Hepatocyte (in vitro differentiated cells): ENCODE results near the gene CSNK1D. TPM values are rescaled to one million over a fixed set of nuclear protein-coding genes. Genes with fewer than 3 reads are reported as not detected.

Source experiments
- DNase-seq: peaks from one replicate; pipeline ENCODE4 v3.0.0-alpha.2; 2016; ENCODE audit warnings: low spot score
- H2AFZ ChIP-seq: fragments of 200-600 bp; sonication (generic); 2 replicates; pipeline ENCODE4 v1.6.0; 2016; ENCODE audit warnings: antibody characterized with exemption, mild to moderate bottlenecking
- H3K27ac ChIP-seq: fragments of 200-600 bp; sonication (generic); 2 replicates; pipeline ENCODE4 v1.5.1; 2016; ENCODE audit warnings: mild to moderate bottlenecking
- H3K27me3 ChIP-seq: fragments of 200-600 bp; sonication (generic); 2 replicates; pipeline ENCODE4 v1.6.1; 2016
- H3K36me3 ChIP-seq: fragments of 200-600 bp; sonication (generic); replicated peaks from 2 replicates; pipeline ENCODE4 v1.5.1; 2016; ENCODE audit warnings: low read depth; ENCODE audit not compliant: insufficient read depth
- H3K4me1 ChIP-seq: fragments of 200-600 bp; sonication (generic); 2 replicates; pipeline ENCODE4 v1.5.1; 2016; ENCODE audit warnings: mild to moderate bottlenecking, moderate library complexity; ENCODE audit not compliant: insufficient read depth
- H3K4me2 ChIP-seq: fragments of 200-600 bp; sonication (generic); 2 replicates; pipeline ENCODE4 v1.6.0; 2016
- H3K4me3 ChIP-seq: fragments of 200-600 bp; sonication (generic); 2 replicates; pipeline ENCODE4 v1.5.1; 2016; ENCODE audit warnings: mild to moderate bottlenecking
- H3K79me2 ChIP-seq: fragments of 200-600 bp; sonication (generic); 2 replicates; pipeline ENCODE4 v1.6.0; 2017; ENCODE audit warnings: mild to moderate bottlenecking
- H3K9me2 ChIP-seq: fragments of 200-600 bp; sonication (generic); replicated peaks from 2 replicates; pipeline ENCODE4 v1.6.0; 2017; ENCODE audit warnings: mild to moderate bottlenecking; ENCODE audit not compliant: insufficient read depth
- H3K9me3 ChIP-seq: fragments of 200-600 bp; sonication (generic); 2 replicates; pipeline ENCODE4 v1.5.1; 2016; ENCODE audit warnings: low read depth, mild to moderate bottlenecking
- H4K20me1 ChIP-seq: fragments of 200-600 bp; sonication (generic); 2 replicates; pipeline ENCODE4 v1.6.0; 2016; ENCODE audit warnings: mild to moderate bottlenecking; ENCODE audit not compliant: insufficient read depth, poor library complexity, severe bottlenecking
- EZH2 ChIP-seq: fragments of 200-600 bp; sonication (generic); IDR thresholded peaks from 2 replicates; pipeline ENCODE4 v1.6.1; 2016; ENCODE audit warnings: antibody characterized with exemption, mild to moderate bottlenecking, borderline replicate concordance
- EZH2phosphoT487 ChIP-seq: fragments of 200-600 bp; sonication (generic); IDR thresholded peaks from one replicate; pipeline ENCODE4 v1.6.1; 2018; ENCODE audit warnings: antibody characterized with exemption, mild to moderate bottlenecking, low read depth, moderate library complexity; ENCODE audit not compliant: unreplicated experiment, severe bottlenecking
- WGBS: methylation state at CpG from one replicate; pipeline ENCODE4 v1.1.6; 2016; ENCODE audit warnings: low lambda C conversion rate; ENCODE audit errors: missing lambda C conversion rate; 5-methylcytosine and 5-hydroxymethylcytosine counted together
- polyA plus RNA-seq: library from polyadenylated mRNA; unstranded; fragments of >200 nt; fragmentation: Nextera tagmentation; extraction: Ambion mirVana; gene quantifications from 2 replicates; pipeline ENCODE4 v1.2.1, GENCODE V29; 2016
- total RNA-seq: library from RNA; depleted of rRNA; stranded (reverse); fragments of >200 nt; gene quantifications from 2 replicates; pipeline ENCODE4 v1.2.3, GENCODE V29; 2014
- TF ChIP-seq, protein P1 (sequence below): fragments of 200-600 bp; sonication (generic); IDR thresholded peaks from 2 replicates; pipeline ENCODE4 v1.5.1; 2016; ENCODE audit warnings: antibody characterized with exemption, mild to moderate bottlenecking; ENCODE audit not compliant: poor library complexity

Gene CSNK1D
- total and polyA plus RNA-seq, 2 experiments from 2014 or later = 72.5 to 152 TPM

DNA sequence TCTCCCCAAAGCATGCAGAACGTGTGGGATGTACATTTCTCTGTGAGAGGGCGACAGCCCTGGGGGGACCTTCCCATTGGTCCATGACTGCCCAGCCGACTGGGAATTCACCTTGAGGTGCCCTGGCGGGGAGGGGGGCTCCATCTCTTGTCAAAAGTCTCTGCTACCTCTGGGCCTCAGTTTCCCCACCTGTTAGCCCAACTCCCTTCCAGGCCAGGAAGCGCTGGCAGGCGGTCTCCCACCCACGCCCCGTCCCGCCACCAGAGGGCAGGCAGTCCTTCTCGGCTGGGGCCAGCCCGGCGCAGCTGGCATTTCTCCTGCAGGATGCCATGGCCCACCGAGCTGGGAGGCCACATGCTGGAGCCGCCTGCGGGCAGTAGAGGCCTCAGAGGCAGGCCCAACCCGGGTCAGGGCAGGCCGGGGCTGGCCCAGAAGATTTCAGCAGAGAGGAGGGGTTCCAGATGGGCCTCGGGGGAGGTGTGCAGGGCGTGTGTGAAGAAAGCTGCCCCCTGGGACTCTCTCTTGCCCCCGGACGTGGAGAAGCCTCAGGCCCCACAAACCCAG, 27.3 kb upstream of the CSNK1D start:
- no peak overlapping the region for H3K4me2 ChIP-seq
- WGBS = 60% methylated on average over 20 of the region's 21 CpGs
- peak; percentile 76 for DNase-seq

DNA sequence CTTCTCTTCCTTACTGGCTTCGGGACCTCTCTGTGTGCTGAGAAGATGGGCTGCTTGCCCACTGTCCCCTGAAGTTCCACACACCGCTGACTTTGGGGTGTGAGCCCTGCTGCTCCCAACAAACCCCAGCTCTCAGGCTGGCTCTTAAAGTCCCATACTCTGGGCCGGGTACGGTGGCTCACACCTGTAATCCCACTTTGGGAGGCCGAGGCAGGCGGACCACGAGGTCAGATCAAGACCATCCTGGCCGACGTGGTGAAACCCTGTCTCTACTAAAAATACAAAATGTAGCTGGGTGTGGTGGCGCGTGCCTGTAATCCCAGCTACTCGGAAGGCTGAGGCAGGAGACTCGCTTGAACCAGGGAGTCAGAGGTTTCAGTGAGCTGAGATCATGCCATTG, 26.7 kb upstream of the CSNK1D start:
- Histone ChIP-seq H3K9me3 (no peaks in the 10 kb centered on the region), H2AFZ (no peak overlapping the region), H3K4me2 (no peak overlapping the region), H3K4me3 (no peak overlapping the region), H3K79me2 (no peaks in the 10 kb centered on the region), H3K36me3 (no peaks in the 10 kb centered on the region), H3K4me1 (peaks cover 61% of the 10 kb centered on the region), H3K27ac (no peak overlapping the region), H4K20me1 (no peaks in the 10 kb centered on the region), H3K27me3 (no peaks in the 10 kb centered on the region), H3K9me2 (no peaks in the 10 kb centered on the region)
- TF ChIP-seq, protein P1, sequence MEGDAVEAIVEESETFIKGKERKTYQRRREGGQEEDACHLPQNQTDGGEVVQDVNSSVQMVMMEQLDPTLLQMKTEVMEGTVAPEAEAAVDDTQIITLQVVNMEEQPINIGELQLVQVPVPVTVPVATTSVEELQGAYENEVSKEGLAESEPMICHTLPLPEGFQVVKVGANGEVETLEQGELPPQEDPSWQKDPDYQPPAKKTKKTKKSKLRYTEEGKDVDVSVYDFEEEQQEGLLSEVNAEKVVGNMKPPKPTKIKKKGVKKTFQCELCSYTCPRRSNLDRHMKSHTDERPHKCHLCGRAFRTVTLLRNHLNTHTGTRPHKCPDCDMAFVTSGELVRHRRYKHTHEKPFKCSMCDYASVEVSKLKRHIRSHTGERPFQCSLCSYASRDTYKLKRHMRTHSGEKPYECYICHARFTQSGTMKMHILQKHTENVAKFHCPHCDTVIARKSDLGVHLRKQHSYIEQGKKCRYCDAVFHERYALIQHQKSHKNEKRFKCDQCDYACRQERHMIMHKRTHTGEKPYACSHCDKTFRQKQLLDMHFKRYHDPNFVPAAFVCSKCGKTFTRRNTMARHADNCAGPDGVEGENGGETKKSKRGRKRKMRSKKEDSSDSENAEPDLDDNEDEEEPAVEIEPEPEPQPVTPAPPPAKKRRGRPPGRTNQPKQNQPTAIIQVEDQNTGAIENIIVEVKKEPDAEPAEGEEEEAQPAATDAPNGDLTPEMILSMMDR = no peak
- no peak for TF ChIP-seq EZH2phosphoT487
- TF ChIP-seq EZH2 = no peak
- DNase-seq = no peak
- 97% methylated on average over 13 of the region's 13 CpGs for WGBS

More for the DNA sequence above, 27.3 kb upstream of the CSNK1D start:
- Histone ChIP-seq H3K4me1 (peaks cover 60% of the 10 kb centered on the region), H3K9me3 (no peaks in the 10 kb centered on the region), H3K4me3 (no peak overlapping the region), H2AFZ (no peak overlapping the region), H3K79me2 (no peaks in the 10 kb centered on the region), H3K36me3 (no peaks in the 10 kb centered on the region), H4K20me1 (no peaks in the 10 kb centered on the region), H3K27me3 (no peaks in the 10 kb centered on the region), H3K27ac (no peak overlapping the region), H3K9me2 (no peaks in the 10 kb centered on the region)
- TF ChIP-seq EZH2 (no peak), EZH2phosphoT487 (no peak)
- TF ChIP-seq, protein P1 = peak; percentile 62

DNA sequence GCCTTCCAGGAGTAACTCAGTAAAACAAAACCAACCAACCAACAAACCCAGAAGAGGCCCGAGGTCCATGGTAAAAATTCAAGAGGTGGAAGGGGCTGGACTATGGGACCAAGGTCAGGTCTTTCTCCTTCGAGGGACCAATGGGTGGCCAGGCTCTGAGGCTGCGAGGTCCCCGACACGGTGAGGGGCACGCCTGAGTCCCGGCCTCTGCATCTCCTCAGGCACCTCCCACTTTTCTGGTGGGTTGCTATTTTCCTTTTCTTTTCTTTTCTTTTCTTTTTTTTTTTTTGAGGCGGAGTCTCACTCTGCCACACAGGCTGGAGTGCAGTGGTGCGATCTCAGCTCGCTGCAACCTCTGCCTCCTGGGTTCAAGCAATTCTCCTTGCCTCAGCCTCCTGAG, 26.0 kb upstream of the CSNK1D start:
- no peaks in the 10 kb centered on the region for H3K36me3 ChIP-seq
- peak overlapping the region; percentile 92 for H3K27ac ChIP-seq
- no peaks in the 10 kb centered on the region for H3K79me2 ChIP-seq
- no peak overlapping the region for H3K4me3 ChIP-seq
- no peak for TF ChIP-seq EZH2
- TF ChIP-seq EZH2phosphoT487 = no peak
- TF ChIP-seq, protein P1 = no peak
- no peak for DNase-seq
- H3K4me1 ChIP-seq = peaks cover 61% of the 10 kb centered on the region
- WGBS = 77% methylated on average over 9 of the region's 10 CpGs
- H3K4me2 ChIP-seq = no peak overlapping the region
- H4K20me1 ChIP-seq = no peaks in the 10 kb centered on the region
- no peaks in the 10 kb centered on the region for H3K27me3 ChIP-seq
- no peaks in the 10 kb centered on the region for H3K9me2 ChIP-seq
- no peaks in the 10 kb centered on the region for H3K9me3 ChIP-seq
- H2AFZ ChIP-seq = no peak overlapping the region
